ENCODE data around the gene TSC1. TPM values are rescaled to one million over a fixed set of nuclear protein-coding genes. Genes with fewer than 3 reads are reported as not detected.

Gene TSC1
- polyA plus RNA-seq, 2 of the 4 experiments (the other 2 are of a cell fraction), result 15.2 to 37.9 TPM

GRCh38 chr9:132842124-132843044 lies 102.0 kb downstream of the TSC1 start:
- peak in 1 of 2 experiments; percentile 25; a peak in 2 of 6 replicates for ATAC-seq
- POLR2A ChIA-PET, result no interaction called here
- TF ChIP-seq ESRRA (IDR thresholded peaks at IDR 0.05; ENCODE audit: borderline replicate concordance, low read length) (no peak), MAFK (IDR thresholded peaks at IDR 0.05; ENCODE audit: partially characterized antibody) (no peak), PHF8 (IDR thresholded peaks at IDR 0.05; ENCODE audit: borderline replicate concordance, low read depth) (no peak), MAX (IDR thresholded peaks at IDR 0.05) (no peak), TFCP2L1 (CRISPR knock-in tag; IDR thresholded peaks at IDR 0.05) (no peak), ZC3H11A (IDR thresholded peaks at IDR 0.05) (no peak), MYC (IDR thresholded peaks at IDR 0.05; ENCODE audit: borderline replicate concordance, low read length) (no peak), NPAS2 (CRISPR knock-in tag; IDR thresholded peaks at IDR 0.05; ENCODE audit: borderline replicate concordance) (no peak)

More at GRCh38 chr9:132842124-132843044, 102.0 kb downstream of the TSC1 start:
- no peak for DNase-seq (ENCODE audit: low read depth in 1 of 2, low spot score in 1 of 2)
- no peak for FAIRE-seq
- CTCF ChIA-PET, result no interaction called here
- 73% methylated on average over 5 of the region's 5 CpGs for WGBS (ENCODE audit: missing lambda C conversion rate)
- Histone ChIP-seq H3K27ac (no peak overlapping the region), H3K4me1 (peaks cover 7% of the 10 kb centered on the region; the same call in 1 of the 3 replicates), H3K4me2 (no peak overlapping the region), H3K4me3 (no peak overlapping the region), H3K9me3 (no peaks in the 10 kb centered on the region)

Small RNAs within 50 kb of the gene (small RNA-seq; reads per million reads assigned to genes)
- gene AL593851.1, result 0 reads per million in 6 experiments
- gene MIR548AW, result 0 to 3.5 (median 0.65) reads per million in 6 experiments
- 0 reads per million in 6 experiments for gene RNU7-21P

Other genes starting within 250 kb of the TSC1 start
- gene AK8, start 66.3 kb downstream of the TSC1 start, polyA plus RNA-seq (2011; rRNA removed), result 0.61 and 0.77 TPM in 2 replicates
- 0.61 to 0.63 TPM (median 0.62 TPM) in 3 replicates for gene AK8, start 66.3 kb downstream of the TSC1 start, polyA plus RNA-seq (2017; fragmentation: RNase III; extraction: RNeasy Plus Mini Kit Qiagen cat#74134 plus additional on column Dnase treatment)
- 3.1 and 4.1 TPM in 2 replicates for gene SPACA9, start 65.7 kb downstream of the TSC1 start, polyA plus RNA-seq (2011; rRNA removed)
- 3.6 to 4.7 TPM (median 3.7 TPM) in 3 replicates for gene SPACA9, start 65.7 kb downstream of the TSC1 start, polyA plus RNA-seq (2017; fragmentation: RNase III; extraction: RNeasy Plus Mini Kit Qiagen cat#74134 plus additional on column Dnase treatment)
- 0.09 TPM in 1 of 2 replicates, not detected in the other for gene GFI1B, start 34.1 kb upstream of the TSC1 start, polyA plus RNA-seq (2011; rRNA removed)
- not detected in 3 replicates for gene GFI1B, start 34.1 kb upstream of the TSC1 start, polyA plus RNA-seq (2017; fragmentation: RNase III; extraction: RNeasy Plus Mini Kit Qiagen cat#74134 plus additional on column Dnase treatment)
- 57.2 and 57.4 TPM in 2 replicates for gene GTF3C5, start 86.4 kb upstream of the TSC1 start, polyA plus RNA-seq (2011; rRNA removed)
- 77.9 to 83.9 TPM (median 80.3 TPM) in 3 replicates for gene GTF3C5, start 86.4 kb upstream of the TSC1 start, polyA plus RNA-seq (2017; fragmentation: RNase III; extraction: RNeasy Plus Mini Kit Qiagen cat#74134 plus additional on column Dnase treatment)
- gene CEL, start 117.4 kb upstream of the TSC1 start, polyA plus RNA-seq (2011; rRNA removed), result 0.23 and 0.28 TPM in 2 replicates
- 0.68 to 0.87 TPM (median 0.87 TPM) in 3 replicates for gene CEL, start 117.4 kb upstream of the TSC1 start, polyA plus RNA-seq (2017; fragmentation: RNase III; extraction: RNeasy Plus Mini Kit Qiagen cat#74134 plus additional on column Dnase treatment)
- 12.1 and 14.8 TPM in 2 replicates for gene RALGDS, start 176.6 kb upstream of the TSC1 start, polyA plus RNA-seq (2011; rRNA removed)
- 8.6 to 10.2 TPM (median 8.9 TPM) in 3 replicates for gene RALGDS, start 176.6 kb upstream of the TSC1 start, polyA plus RNA-seq (2017; fragmentation: RNase III; extraction: RNeasy Plus Mini Kit Qiagen cat#74134 plus additional on column Dnase treatment)
- 1.7 and 2.7 TPM in 2 replicates for gene GBGT1, start 219.3 kb upstream of the TSC1 start, polyA plus RNA-seq (2011; rRNA removed)
- gene GBGT1, start 219.3 kb upstream of the TSC1 start, polyA plus RNA-seq (2017; fragmentation: RNase III; extraction: RNeasy Plus Mini Kit Qiagen cat#74134 plus additional on column Dnase treatment), result 1.5 to 2.6 TPM (median 2.4 TPM) in 3 replicates